ENCODE measurements around the gene PRR33. TPM values are rescaled to one million over a fixed set of nuclear protein-coding genes. Genes with fewer than 3 reads are reported as not detected.

The PRR33 gene
- total and polyA plus RNA-seq, 2 donors (not counting 3 experiments of a cell fraction or from before 2014, with no cell fraction given), result not detected

DNA sequence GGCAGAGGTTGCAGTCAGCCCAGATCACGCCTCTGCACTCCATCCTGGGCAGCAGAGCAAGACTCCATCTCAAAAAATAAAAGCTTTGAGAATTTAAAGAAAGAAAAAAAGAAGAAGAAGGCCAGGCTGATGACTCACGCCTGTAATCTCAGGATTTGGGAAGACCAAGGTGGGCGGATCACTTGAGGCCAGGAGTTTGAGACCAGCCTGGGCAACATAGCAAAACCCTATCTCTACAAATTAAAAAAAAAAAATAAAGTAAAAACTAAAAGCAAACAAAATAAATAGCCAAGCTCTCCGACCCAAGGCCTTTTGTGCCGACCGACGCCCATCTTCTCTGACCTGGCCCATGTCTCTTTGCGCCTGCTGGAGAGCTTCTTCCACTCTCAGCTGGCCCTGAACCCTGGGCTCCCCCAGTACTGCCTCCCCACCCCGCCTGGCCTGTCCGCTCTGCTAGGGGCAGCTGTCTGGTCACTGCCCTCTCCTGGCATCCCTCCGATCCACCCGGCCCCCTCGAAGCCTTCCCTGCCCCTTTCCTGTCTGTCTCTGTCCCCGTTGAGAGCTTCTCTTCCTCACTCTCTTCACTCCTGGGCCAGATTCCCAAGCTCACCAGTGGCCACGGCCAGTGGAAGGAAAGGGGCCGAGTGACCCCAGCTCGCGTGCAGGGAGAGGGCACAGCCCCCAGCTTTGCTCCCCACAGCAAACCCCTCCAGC, 43.6 kb downstream of the PRR33 start:
- Histone ChIP-seq H3K27me3 (ENCODE audit: control insufficient read depth in 2 of 2, insufficient read depth in 2 of 2, low read length in 2 of 2) (no peaks in the 10 kb centered on the region), H3K9me3 (replicated peaks; ENCODE audit: control insufficient read depth, insufficient read depth, low read length) (no peaks in the 10 kb centered on the region), H3K79me2 (ENCODE audit: control insufficient read depth, insufficient read depth, low read length) (no peaks in the 10 kb centered on the region), H3K9me1 (replicated peaks; ENCODE audit: control insufficient read depth, extremely low read depth, insufficient read depth, low read length) (no peaks in the 10 kb centered on the region), H3K9ac (replicated peaks; ENCODE audit: extremely low read depth, insufficient read depth, low read length) (no peak overlapping the region), H4K20me1 (replicated peaks; ENCODE audit: control insufficient read depth, extremely low read depth, insufficient read depth, low read length) (no peaks in the 10 kb centered on the region), H3K36me3 (ENCODE audit: control insufficient read depth in 2 of 2, extremely low read depth in 1 of 2, insufficient read depth in 2 of 2, low read length in 2 of 2) (no peaks in the 10 kb centered on the region), H2AFZ (ENCODE audit: low read depth, low read length) (no peak overlapping the region), H3K4me3 (replicated peaks in 1 of 3; ENCODE audit: insufficient read depth in 1 of 3, low read depth in 1 of 3, low read length in 3 of 3) (no peak overlapping the region), H3K4me1 (ENCODE audit: control insufficient read depth, extremely low read depth, insufficient read depth, low read length) (no peaks in the 10 kb centered on the region), H3K4me2 (ENCODE audit: insufficient read depth, low read length) (no peak overlapping the region), H3K27ac (ENCODE audit: insufficient read depth, low read depth, low read length) (no peak overlapping the region)
- TF ChIP-seq, protein P1, sequence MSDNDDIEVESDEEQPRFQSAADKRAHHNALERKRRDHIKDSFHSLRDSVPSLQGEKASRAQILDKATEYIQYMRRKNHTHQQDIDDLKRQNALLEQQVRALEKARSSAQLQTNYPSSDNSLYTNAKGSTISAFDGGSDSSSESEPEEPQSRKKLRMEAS (IDR thresholded peaks at IDR 0.05; ENCODE audit: insufficient read depth, insufficient read length), result no peak
- no peak for TF ChIP-seq JUN (IDR thresholded peaks at IDR 0.05; ENCODE audit: borderline replicate concordance, insufficient read depth, insufficient read length, low read depth)
- TF ChIP-seq GATA2 (IDR thresholded peaks at IDR 0.05; ENCODE audit: insufficient read depth, insufficient read length, low read depth, low read length), result no peak
- no peak for TF ChIP-seq FOS (IDR thresholded peaks at IDR 0.05; ENCODE audit: borderline replicate concordance, insufficient read depth, low read length)
- TF ChIP-seq EZH2 (IDR thresholded peaks at IDR 0.05; ENCODE audit: borderline replicate concordance, low read depth, low read length, severe bottlenecking), result no peak
- ChIA-PET POLR2A (no interaction called here), CTCF (interaction anchor here (1.0 to 4.0 kb wide), 7 partner anchors 16 to 304 kb away, joined by 3 to 17 read pairs (median 10); no protein-coding TSS in a partner anchor)
- DNase-seq (ENCODE audit: low read depth, low spot score) (no peak), FAIRE-seq (no peak)
- BruUV-seq (replicated peaks), result no TSS peak
- intact Hi-C loops (cut with micrococcal nuclease), result no loop called here
- dilution Hi-C loops (cut with MboI; ENCODE audit: extremely low pct_ligation_motif_present, low sequenced_read_pairs), result no loop called here
